HG02610 (cell line): Measurements from ENCODE around the gene GRB10.
A peak's percentile ranks its signal among the peaks of the same experiment; 100 is the strongest.

ENCODE experiments used
- ATAC-seq: cut with Tn5 transposase; IDR thresholded peaks from one replicate; pipeline ENCODE4 v1.9.1; 2021; ENCODE audit warnings: mild to moderate bottlenecking, moderate library complexity; ENCODE audit not compliant: unreplicated experiment

Gene GRB10

DNA sequence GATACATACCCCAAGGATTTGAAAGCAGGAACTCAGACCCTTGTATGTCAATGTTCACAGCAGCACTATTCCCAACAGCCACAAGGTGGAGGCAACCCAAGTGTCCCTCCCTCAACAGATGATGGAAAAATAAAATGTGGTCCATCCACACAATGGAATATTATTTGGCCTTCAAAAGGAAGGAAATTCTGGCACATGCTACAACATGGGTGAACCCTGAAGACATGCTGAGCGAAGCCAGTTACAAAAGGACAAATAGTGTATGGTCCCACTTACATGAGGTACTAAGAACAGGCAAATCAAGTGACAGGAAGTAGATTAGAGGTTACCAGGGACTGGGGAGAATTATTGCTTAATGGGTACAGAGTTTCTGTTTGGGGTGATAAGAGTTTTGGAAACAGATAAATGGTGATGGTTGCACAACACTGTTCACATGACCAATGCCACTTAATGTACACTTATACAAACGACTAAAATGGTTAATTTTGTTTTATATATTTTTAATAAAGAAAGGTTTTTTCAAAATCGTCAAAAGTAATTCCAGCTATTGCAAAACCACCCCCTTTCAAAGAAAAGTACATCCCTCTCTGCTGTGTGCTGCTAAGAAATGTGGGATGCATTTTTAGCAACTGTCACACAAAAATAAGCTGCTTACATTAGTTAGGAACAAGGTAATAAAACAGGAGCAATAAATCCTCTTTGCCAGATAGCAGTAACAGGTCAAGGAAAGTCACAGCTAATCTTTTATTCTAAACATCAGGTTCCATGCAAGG, 85.7 kb downstream of the GRB10 start:
- ATAC-seq = no peak

DNA sequence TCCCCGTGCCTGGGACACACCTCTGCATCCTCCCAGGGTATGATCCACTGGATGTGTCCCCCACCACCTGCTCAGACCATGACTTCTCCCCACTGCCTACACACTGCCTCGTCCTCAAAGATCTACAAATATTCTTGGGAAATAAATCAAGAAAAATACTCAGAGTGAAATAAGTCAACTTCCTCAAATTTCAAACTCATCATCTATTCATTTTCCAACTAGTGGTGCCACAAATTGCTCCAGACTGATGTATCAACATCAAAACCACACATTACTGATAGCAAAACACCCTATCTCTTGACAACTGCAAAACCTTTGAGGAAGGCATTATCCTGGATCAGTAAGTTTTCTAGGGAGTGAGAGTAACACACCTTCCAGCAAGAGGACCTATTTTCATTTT, 87.7 kb downstream of the GRB10 start:
- ATAC-seq = no peak

DNA sequence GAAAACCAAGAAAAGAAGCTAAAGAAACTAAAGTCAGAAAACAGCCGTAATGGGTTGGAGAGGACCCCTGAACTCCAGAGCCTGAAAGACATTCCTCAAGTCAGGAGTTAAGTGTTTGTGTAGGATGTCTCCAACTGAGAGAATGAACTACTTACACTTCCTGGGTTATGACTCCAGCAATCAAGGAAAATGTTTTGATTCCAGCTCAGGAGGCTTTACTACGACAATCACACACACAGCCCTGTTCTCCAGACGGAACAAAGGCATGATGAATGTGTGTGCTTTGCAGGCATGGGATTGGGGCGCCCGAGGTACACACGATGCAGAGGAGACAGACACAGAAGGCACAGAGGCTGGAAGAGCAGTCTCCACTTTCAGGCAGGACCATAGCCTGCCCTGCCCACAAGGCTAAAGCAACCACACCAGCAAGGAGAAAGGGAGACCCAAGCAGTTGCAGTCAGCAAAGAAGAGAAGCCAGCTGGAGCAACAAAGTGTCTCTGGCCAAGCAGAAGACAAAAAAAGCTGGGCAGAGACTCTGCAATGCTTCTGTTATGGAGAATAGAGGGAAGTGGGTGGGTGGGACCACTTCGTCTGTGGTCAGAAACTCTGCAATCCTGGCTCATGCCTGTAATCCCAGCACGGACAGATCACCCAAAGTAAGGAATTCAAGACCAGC, 89.1 kb downstream of the GRB10 start:
- ATAC-seq = no peak

DNA sequence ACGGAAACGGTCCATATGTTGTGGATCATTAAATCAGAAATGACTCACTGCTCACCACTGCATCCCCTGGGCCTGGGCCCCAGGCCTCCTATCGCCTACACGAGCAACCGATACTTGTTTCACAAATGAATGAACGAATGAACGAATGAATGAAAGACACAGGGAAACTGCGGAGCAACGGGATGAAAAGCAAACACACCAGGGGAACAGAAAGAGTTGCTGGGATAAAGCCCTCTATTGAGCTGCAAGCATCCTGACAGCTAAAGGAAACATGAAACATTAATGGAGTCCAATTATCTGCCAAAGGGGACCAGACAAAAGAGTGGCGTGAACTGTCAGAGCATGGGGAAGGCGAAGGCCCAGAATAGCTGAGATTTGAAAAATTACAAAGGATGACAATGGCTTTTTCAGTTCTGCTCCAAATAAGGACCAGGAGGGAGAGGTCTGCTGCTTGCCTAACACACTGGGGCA, 92.1 kb downstream of the GRB10 start:
- no peak for ATAC-seq

DNA sequence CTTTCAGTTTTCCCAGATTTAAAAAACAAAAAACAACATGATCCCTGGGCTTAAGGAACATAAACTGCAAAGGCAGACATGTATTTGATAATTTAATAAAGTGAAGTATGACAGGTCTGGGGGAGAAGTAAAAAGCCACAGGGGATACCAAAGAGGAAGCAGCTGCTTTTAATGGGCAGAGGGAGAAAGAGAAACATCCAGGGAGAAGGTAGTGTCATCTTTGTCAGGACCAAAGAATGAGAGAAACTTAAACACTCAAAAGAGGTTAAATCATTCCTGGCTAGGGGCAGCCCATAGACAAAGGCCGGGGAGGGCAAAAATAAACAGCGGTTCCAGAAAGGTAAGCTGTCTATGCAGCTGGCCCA, 94.5 kb downstream of the GRB10 start:
- ATAC-seq = no peak

- ATAC-seq = no peak
Observed at GRCh38 chr7:50687575-50688225, 95.0 kb downstream of the GRB10 start.

DNA sequence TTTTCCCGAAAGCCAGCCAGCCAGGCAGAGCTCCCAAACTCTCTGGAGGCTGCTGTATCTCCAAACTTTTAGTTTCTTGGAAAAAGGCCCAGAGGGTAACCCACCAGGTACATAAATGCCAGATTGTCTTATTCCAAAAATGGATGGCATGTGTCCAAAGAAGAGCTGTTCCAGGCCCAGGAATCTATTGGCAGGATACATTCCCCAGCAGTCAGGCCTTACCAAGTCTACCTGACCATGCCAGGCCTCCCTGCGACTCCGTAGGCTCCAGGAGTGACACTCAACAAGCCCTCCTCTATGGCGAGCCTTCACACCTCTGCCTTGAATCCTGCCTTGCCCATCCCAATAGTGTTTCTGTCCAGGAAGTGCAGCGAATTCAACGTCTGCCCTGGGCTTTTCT, 95.6 kb downstream of the GRB10 start:
- no peak for ATAC-seq

DNA sequence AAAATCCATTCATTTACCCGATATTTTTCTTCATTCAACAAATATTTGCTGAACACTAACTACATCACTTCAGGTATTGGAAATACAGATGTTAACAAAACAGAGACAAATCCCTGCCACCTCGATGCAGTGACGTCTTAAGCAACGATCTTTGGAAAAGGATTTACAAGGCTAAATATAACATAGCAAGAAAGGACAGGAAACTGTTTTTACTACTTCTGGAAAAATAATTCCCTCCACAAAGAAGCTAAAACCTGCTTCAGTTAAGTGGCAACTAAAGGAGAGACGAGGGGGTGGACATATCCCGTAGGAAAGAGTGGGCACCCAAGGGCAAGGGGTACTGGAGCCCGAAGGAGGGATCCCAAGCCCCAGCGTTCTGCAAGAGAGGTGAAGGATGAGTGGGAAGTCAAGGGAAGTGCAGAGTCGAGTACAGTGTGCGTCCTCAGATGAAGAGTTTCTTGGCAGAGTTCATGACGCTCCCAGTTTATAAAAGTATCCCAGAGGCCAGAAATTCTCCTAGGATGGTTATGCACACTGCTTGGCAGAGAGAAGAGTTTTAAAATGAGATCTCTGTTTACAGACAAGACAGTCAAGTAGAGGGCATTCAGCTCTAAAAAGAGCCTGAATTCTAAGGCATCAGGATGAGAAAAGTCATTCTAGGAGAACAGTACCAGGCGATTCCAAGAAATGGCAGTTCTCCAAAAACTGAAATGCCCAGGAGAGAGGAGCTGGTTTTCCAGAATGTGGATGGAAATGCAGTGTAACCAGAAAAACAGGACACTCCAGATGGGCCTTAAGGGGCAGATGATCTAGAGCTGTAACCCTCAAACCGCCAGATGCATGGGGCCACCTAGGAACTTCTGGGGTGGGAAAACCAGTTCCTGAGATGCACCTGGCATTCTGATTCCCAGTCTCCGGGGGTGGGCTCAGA, 97.3 kb downstream of the GRB10 start:
- ATAC-seq = no peak

- no peak for ATAC-seq
Observed at GRCh38 chr7:50684713-50685075, 98.0 kb downstream of the GRB10 start.

GRCh38 chr7:50684011-50684712, 98.5 kb downstream of the GRB10 start:
- ATAC-seq = no peak

GRCh38 chr7:50682573-50682972, 100.1 kb downstream of the GRB10 start:
- no peak for ATAC-seq

GRCh38 chr7:50682079-50682478, 100.6 kb downstream of the GRB10 start:
- no peak for ATAC-seq

DNA sequence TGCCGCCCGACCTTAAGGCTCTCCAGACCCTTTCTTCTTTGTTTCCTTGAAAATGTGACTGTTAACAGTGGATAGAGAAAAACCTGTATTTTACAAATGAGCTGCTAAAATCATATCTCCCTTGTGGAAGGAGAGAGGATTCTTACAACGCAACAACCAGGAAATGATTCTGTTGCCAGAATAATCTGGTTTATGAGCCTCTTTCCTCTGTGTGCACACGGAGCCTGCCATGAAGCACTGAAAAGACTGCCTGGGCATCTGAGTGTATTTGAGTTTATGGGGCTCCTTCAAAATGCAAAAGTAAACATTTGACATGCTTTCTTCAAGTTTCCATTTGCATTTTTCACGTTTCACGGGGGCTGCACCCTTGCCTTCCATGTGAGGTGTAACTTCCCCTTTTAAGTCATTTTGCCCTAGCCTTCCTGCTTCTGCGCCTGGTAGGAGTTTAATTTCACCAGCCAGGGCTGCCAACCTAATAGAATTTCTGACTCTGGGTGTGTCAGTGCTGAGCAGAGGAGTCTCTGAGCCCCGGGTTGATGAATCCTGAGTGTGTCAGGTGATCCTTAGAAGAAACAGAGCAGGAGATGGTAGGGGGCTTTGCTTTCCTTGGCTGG, 101.2 kb downstream of the GRB10 start:
- no peak for ATAC-seq

GRCh38 chr7:50679218-50680007, 103.3 kb downstream of the GRB10 start:
- ATAC-seq = peak; percentile 70

DNA sequence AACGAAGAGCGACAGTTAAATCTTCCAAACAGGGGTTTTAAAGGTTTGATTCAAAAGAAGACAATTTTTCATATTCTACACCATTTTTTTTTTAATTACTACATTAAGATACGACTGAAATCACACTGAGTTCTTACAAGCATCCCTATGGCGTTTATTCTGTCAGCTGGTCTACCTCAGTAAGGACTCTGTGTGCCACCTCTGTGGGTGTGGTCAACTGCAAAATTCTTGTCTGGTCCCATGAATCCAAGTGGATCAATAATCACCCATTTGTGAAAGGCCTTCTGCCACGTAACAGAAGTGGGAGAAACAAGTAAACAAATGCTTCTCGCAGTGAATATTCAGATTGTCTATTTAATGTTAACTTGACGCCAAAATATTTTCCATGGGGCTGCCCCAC, 104.1 kb downstream of the GRB10 start:
- no peak for ATAC-seq

DNA sequence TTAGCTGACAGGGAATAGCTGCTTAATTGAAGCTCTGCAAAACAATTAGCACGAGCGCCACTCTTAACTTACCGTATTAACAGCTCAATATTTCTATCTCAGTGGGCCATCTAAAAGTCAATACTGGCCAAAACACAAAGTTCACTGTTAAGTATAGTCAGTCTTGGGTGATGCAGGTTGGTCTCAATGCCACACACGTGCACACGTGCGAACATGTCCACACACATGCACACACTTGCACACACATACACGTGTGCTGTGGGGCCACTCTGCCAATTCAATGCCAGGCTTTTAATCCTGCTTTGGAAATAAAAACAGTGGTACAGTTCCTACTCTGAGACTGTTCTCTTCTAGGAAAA, 105.1 kb downstream of the GRB10 start:
- no peak for ATAC-seq

DNA sequence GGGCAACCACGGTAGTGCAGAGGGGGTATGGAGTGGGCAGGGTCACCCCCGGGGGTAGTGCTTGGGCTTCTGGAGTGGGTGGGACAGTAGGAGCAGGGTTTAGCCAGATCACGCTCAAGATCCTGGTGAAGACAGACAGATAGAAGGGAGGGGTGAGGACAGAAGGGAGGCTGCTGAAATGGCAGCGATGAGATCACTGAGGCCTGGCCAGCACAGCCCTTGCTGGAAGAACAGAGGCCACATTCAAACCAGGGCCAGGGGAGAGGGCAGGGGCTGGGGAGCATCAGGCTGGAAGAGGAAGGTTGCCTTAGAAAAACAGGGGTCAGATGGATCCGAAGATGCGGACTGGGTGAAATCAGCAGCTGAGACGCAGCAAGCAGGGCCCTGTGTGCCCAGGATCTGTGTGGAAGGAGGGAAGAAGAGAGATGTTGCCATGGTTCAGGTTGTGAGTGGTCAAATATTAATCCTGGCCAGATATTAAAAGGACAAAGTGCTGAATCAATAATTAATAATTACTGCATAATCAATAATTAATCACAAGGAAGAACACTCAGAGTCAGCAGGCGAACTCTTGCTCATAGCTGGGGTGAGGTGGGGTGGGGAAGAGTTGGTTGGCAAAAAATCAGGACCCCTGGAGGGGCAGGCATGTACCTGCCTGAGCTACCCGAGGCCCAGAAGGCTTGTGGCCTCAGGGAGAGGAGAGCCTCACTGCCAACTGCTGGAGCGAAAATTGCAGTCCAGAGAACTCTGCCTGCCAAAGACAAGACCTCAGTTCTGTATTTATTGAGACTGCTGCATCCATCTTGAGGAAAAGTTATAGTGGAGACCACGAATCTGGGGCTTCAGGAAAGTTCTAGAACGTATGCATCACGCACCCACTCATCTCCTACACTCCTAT, 105.7 kb downstream of the GRB10 start:
- no peak for ATAC-seq

- ATAC-seq = no peak
Observed at GRCh38 chr7:50676079-50676478, 106.6 kb downstream of the GRB10 start.
